Middle frontal gyrus (tissue), 1 donor: Measurements from ENCODE around the gene DIPK2B.
A peak's percentile ranks its signal among the peaks of the same experiment; 100 is the strongest.

Experiments used
- DNase-seq: peaks from one replicate; pipeline ENCODE4 v3.0.0-alpha.2; 2015; ENCODE audit warnings: low spot score; ENCODE audit errors: extremely low spot score

The DIPK2B gene

DNA sequence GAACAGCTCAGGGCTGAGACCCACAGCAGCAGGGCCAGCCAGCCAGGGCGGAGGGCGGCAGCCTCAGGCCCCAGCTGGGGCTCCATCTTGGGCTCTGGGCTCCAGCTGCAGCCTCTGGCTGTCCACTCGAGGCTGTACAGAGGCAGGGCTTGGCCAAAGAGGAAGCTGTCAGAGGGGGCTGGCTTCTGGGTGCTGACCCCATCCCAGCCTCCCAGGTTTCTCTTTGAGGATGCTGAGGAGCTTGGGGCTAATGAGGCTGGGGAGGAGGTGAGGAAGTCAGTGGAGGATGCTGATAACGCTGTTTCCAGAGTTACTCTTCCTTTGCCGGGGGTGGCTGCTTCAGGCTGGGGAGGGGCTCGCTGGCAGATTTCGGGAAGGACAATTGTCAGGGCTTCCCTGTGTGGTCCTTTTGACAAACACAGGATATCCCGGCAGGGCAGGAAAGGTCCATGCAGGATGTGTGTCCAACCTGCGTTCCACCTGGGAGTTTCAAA, at the start of gene DIPK2B:
TSS of gene DIPK2B (minus strand) at position 136 of the 494 bp plus-strand sequence. CDS start at position 86, 50 bp downstream.
- no peak for DNase-seq

DNA sequence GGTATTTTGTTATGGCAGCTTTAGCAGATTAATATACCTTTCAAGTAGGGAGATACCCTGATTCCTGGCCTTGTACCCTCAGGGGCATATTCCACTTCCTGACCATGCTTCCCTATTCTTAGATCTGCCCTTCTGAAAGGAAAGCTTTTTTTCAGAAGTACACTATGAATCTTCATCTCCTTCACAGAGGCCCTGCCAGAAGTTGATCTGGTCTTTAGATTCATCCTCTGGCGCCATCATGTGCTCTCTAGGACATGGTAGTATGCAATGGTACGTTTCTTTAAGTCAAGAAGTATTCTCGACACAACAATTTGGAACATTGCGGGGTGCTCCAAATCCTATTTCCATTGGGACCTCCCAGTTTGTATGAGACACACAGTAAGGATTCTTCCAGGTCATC, 39.6 kb upstream of the DIPK2B start:
- no peak for DNase-seq

GRCh38 chrX:45238489-45238888, 37.8 kb upstream of the DIPK2B start:
- DNase-seq = no peak

- no peak for DNase-seq
These were observed 32.9 kb upstream of the DIPK2B start for GRCh38 chrX:45233531-45233930.

DNA sequence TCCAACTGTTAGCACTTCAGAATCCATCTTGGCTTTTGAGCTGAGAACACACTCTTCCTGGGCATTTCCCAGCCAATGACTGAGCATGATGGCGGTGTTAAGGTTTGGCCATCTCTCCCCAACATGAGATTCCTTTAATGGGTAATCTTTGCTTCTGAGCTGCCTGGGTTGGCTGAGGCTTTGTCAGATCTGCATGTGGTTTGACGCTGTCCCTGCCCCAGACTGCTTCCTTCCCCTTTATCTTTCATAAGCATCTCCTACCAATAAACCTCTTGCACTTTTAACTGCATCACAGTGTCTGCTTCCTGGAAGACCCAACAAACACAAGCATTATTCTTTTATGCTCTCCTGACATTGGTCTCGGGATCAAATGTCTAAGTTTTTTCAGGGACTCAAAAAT, 31.5 kb upstream of the DIPK2B start:
- no peak for DNase-seq

GRCh38 chrX:45230410-45230809, 29.7 kb upstream of the DIPK2B start:
- DNase-seq = no peak

DNA sequence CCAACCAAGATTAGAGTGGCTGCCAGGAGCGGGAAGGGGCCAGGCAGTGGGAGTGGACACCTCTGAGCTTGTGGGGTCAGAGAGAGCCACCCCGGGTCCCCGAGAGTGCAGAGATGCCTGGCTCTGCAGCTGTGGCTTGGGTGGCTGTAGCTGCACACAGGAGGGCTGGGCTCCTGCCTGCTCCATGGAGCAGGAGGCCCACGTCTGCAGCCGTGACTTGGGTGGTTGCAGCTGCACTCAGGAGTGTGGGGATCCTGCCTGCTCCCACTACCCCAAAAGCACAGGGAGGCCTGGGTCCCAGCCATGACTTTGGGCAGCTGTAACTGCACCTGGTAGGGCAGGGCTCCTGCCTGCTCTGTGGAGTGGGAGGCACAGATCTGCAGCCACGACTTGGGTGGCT, 28.7 kb upstream of the DIPK2B start:
- no peak for DNase-seq

- DNase-seq = no peak
These were observed 27.4 kb upstream of the DIPK2B start for GRCh38 chrX:45228126-45228525.

DNA sequence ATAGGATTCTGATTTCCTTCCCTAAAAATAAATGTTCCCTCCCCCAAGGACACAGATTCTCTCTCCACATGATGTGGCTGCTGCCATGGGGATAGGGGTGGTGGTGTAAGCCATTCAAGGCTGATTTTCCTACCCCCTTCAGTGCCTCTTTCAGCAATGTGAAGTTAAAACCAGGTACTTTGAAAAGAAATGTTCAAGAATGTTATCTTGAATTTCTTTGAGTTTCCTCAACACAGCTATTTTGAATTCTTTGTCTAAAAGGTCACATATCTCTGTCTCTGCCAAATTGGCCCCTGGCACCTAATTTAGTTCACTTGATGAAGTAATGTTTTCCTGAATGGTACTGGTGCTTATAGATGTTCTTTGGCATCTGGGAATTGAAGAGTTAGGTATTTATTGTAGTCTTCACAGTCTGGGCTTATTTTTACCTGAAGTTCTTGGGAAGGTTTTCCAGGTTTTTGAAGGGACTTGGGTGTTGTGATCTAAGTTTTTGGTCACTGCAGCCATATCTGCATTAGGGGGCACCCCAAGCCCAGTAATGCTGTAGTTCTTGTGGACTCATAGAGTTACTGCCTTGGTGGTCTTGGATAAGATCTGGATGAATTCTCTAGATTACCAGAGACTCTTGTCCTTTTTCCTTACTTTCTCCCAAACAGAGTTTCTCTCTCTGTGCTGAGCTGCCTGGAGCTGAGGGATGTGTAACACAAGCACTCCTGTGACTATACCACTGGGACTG, 7.6 kb upstream of the DIPK2B start:
- no peak for DNase-seq

DNA sequence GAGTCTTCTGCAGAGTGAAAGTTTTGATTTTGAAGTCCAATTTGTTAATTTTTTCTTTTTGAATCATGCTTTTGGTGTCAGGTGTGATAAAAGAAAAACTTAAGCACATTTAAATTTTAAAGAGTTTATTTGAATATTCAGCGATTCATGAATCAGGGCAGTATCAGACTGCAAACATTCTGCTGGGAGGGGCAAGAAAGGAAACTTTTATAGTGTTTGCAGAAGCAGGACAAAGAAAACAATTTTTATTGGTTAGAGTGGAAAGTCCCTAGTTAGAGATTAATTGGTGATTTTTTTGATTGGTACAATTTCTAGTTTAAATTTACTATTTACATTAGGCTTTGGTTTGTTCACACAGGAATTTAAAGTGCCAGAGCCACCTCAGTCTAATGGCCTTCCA, 1.5 kb upstream of the DIPK2B start:
- DNase-seq = no peak

DNA sequence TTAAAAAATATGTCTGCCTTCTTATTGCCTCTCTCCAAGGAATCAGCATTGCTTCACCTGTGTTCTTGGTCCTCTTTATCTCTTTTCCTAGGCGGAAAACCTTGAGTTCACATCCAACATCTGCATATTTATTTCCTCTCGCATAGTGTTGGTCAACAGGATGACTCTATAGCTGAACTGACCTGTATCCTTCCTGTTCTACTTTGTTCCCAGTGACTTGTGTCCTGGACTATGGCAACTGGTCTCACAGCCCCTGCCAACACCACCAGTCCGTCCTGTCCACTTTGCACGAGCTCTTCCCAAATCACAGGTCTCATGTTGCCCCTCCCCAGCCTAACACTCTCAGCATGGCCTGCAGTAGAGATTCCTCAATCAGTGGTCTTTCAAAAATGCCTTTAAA, 2.0 kb downstream of the DIPK2B start:
- no peak for DNase-seq

- no peak for DNase-seq
These were observed 2.4 kb downstream of the DIPK2B start for GRCh38 chrX:45198301-45198700.

- DNase-seq = no peak
These were observed 4.0 kb downstream of the DIPK2B start for GRCh38 chrX:45196701-45197100.

DNA sequence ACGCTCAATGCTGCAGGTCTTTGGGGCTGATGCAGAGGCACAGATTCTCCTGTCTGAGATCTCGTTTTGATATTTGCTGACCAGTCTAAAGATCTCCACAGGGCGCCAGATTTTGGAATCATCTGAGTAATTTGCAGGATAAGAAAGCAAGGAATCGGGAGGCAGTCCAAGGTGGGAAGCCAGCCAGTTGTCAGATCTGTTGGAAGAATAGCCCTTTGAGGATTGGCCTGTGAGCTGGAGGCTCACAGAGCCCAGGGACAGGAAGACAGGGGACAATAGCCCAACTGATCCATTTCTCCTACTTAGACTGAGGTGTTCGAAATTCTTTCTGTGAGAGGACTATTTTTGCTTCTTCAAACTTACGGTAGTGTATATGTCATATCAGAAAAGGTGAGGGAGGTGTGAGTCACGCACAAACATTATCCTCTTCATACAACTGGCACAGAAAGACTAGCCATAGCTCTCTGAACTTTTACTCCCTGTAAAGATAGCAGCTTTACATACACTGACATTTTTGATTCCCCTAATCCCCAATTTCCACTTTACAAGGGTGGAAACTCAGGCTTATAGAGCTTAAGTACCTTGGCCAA, 8.8 kb downstream of the DIPK2B start:
- DNase-seq = peak; percentile 11

DNA sequence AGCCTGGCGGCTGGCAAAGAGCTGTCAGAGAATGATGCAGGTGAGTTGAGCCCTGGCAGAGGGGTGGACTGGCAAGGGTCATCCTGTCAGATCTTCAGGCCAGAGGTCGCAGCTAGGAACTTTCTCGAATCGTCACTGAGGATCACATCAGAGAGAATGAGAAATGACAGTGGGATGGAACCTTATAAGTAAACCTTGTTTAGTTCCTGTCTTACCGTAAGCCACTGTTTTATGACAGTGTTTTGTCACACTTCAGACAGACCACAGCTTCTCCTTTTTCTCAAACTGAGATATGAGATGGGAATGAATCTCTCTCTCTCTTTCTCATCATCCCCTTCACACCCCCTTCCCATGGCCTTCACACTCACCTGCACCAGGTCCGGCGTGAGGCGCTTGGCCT, 9.3 kb downstream of the DIPK2B start:
- DNase-seq = no peak

GRCh38 chrX:45187731-45188130, 12.9 kb downstream of the DIPK2B start:
- DNase-seq = no peak

- DNase-seq = no peak
These were observed 14.0 kb downstream of the DIPK2B start for GRCh38 chrX:45186643-45187026.

GRCh38 chrX:45184211-45184610, 16.5 kb downstream of the DIPK2B start:
- DNase-seq = no peak

GRCh38 chrX:45172890-45173289, 27.8 kb downstream of the DIPK2B start:
- DNase-seq = no peak

- DNase-seq = no peak
These were observed 33.9 kb downstream of the DIPK2B start for GRCh38 chrX:45166781-45167180.

DNA sequence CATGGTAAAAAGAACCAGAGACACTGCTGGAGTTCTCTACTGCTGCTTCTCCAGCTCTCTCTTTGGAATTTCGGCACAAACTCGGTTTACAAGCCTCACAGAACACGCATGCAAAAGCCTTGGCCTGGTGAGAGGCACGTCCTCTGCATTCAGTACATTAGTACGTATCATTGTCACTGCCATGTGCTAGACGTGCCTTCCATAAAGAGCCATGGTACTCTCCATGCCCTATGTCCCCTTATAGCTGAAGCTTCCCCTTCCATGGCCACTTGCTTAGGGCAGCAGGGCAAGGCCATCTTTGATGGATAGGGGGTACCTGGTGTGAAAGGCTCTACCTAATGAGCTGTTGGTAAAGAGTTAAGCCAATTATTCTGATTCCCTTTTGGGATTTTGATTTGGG, 35.0 kb downstream of the DIPK2B start:
- no peak for DNase-seq

GRCh38 chrX:45164995-45165394, 35.7 kb downstream of the DIPK2B start:
- DNase-seq = no peak

DNA sequence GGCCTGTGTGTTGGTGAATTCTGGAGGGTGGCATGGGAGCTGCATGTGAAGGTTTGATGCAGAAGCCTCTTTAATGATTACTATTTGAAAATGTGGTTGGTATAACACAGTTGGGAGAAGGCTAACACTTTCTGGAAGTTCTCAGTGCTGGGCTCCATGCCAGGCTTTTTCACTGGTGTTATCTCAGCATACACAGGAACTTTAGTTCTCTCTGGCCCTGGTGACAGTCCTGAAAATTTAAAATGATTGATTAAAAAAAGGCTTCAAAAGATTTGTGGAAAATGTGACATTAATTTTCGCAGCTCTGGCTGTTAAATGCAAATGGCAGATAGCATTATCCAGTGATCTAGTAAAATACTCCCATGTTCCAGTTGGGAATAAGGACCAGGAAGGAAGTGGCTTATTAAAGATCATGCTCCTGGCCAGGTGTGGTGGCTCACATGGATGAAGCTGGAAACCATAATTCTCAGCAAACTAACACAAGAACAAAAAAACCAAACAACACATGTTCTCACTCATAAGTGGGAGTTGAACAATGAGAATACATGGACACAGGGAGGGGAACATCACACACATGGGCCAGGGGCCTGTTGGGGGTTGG, 36.6 kb downstream of the DIPK2B start:
- DNase-seq = no peak
